GM12878 (cell line): ENCODE measurements around the gene LRRC8D.

Experiments
- CTCF ChIP-seq, 3 experiments: IDR thresholded peaks in 2 of 3; conservative IDR thresholded peaks in 1 of 3; 2 replicates each; pipeline ENCODE4 v1.5.1; 2011; ENCODE audit warnings: low read depth in 3 of 3, low read length in 3 of 3, mild to moderate bottlenecking in 3 of 3, control low read depth in 2 of 3, moderate library complexity in 2 of 3, inconsistent platforms in 1 of 3, mixed read lengths in 1 of 3; ENCODE audit not compliant: control insufficient read depth in 2 of 3, insufficient read depth in 1 of 3; ENCODE audit errors: extremely low read depth in 1 of 3
- EED ChIP-seq: sonication (generic); IDR thresholded peaks from 2 replicates; pipeline ENCODE4 v1.6.1; 2016; ENCODE audit warnings: antibody characterized with exemption, low read depth
- EP300 ChIP-seq, 2 experiments: fragments of 150-350 bp in 1 of 2; IDR thresholded peaks; 2 replicates each; pipeline ENCODE4 v1.6.1; 2011 to 2012; ENCODE audit warnings: low read depth in 2 of 2, low read length in 2 of 2, borderline replicate concordance in 1 of 2, improper control_type of control experiment in 1 of 2, inconsistent platforms in 1 of 2; ENCODE audit not compliant: control insufficient read depth in 1 of 2
- MEF2A ChIP-seq: IDR thresholded peaks from 2 replicates; pipeline ENCODE4 v1.6.1; 2011; ENCODE audit warnings: low read depth, mild to moderate bottlenecking, low read length, moderate library complexity; ENCODE audit not compliant: insufficient read depth
- MYC ChIP-seq: IDR thresholded peaks from 2 replicates; pipeline ENCODE4 v1.6.1; 2011; ENCODE audit warnings: mild to moderate bottlenecking, low read length, moderate library complexity, inconsistent platforms; ENCODE audit not compliant: insufficient read depth, insufficient replicate concordance, insufficient read length, severe bottlenecking
- NR2C1 ChIP-seq: fragments of 450-650 bp; IDR thresholded peaks from 2 replicates; pipeline ENCODE4 v1.6.1; 2017; ENCODE audit warnings: antibody characterized with exemption, mild to moderate bottlenecking, moderate library complexity
- SP1 ChIP-seq: IDR thresholded peaks from one replicate; pipeline ENCODE4 v1.6.1; 2011; ENCODE audit warnings: low read depth, low read length
- ZBTB40 ChIP-seq: fragments of 450-650 bp; IDR thresholded peaks from 2 replicates; pipeline ENCODE4 v1.6.1; 2016; ENCODE audit warnings: mild to moderate bottlenecking, moderate library complexity, borderline replicate concordance

- TF ChIP-seq MYC (no peak), EED (no peak), SP1 (no peak), NR2C1 (no peak), EP300 (IDR thresholded peaks at IDR 0.05; ENCODE audit: borderline replicate concordance in 1 of 2, control insufficient read depth in 1 of 2, low read depth in 2 of 2, low read length in 2 of 2) (no peak), MEF2A (no peak), ZBTB40 (no peak), CTCF (IDR thresholded peaks at IDR 0.05 in 2 of 3, conservative IDR thresholded peaks at IDR 0.05 in 1 of 3; ENCODE audit: control insufficient read depth in 2 of 3, extremely low read depth in 1 of 3, insufficient read depth in 1 of 3, low read depth in 3 of 3, low read length in 3 of 3) (no peak)
These were observed 52.5 kb downstream of the LRRC8D start for GRCh38 chr1:89873288-89873687.
